ENCODE results near the gene DNHD1.
"Not testable (repeated sequence)": the region's sequence is repeated elsewhere in the genome, so short reads cannot be mapped to it uniquely, and the experiment has no call there.

DNHD1 gene

GRCh38 chr11:6480299-6480914 is 16.7 kb upstream of the DNHD1 start:
- DNase-seq = no peak

GRCh38 chr11:6481012-6481923 is 15.8 kb upstream of the DNHD1 start, which contains the start of the genes ARFIP2 and TIMM10B:
Gene ARFIP2, minus strand, starts transcription at chr11:6481331. Its CDS starts 910 bp downstream, at chr11:6480421.
Gene TIMM10B, plus strand, starts transcription at chr11:6481501. Its CDS starts 16 bp downstream, at chr11:6481517.
- DNase-seq = peak; percentile 91 to 98 (median 95)

- DNase-seq = no peak
Measured at GRCh38 chr11:6481924-6482275, 15.2 kb upstream of the DNHD1 start.

GRCh38 chr11:6482441-6482840 is 14.6 kb upstream of the DNHD1 start:
- DNase-seq = no peak

- DNase-seq = no peak
Measured at GRCh38 chr11:6483015-6483414, 14.1 kb upstream of the DNHD1 start.

- DNase-seq = no peak
Measured at GRCh38 chr11:6485661-6486060, 11.4 kb upstream of the DNHD1 start.

GRCh38 chr11:6486256-6486655 is 10.8 kb upstream of the DNHD1 start:
- no peak for DNase-seq

- DNase-seq = no peak
Measured at GRCh38 chr11:6486938-6487337, 10.1 kb upstream of the DNHD1 start.

- no peak for DNase-seq
Measured at GRCh38 chr11:6488342-6488741, 8.7 kb upstream of the DNHD1 start.

- DNase-seq = no peak
Measured at GRCh38 chr11:6488821-6489220, 8.3 kb upstream of the DNHD1 start.

- no peak for DNase-seq
Measured at GRCh38 chr11:6489306-6489705, 7.8 kb upstream of the DNHD1 start.

GRCh38 chr11:6498121-6498520 is 1.0 kb downstream of the DNHD1 start:
- no peak for DNase-seq

- DNase-seq = no peak
Measured at GRCh38 chr11:6498544-6498943, 1.5 kb downstream of the DNHD1 start.

- no peak for DNase-seq
Measured at GRCh38 chr11:6502382-6502781, 5.3 kb downstream of the DNHD1 start.

- no peak for DNase-seq
Measured at GRCh38 chr11:6504166-6504565, 7.1 kb downstream of the DNHD1 start.

GRCh38 chr11:6505577-6506240 is 8.6 kb downstream of the DNHD1 start:
- DNase-seq = peak in 1 of 5 donors; percentile 32

GRCh38 chr11:6516865-6517264 is 19.8 kb downstream of the DNHD1 start:
- no peak for DNase-seq

GRCh38 chr11:6520265-6520664 is 23.2 kb downstream of the DNHD1 start:
- DNase-seq = no peak

GRCh38 chr11:6521946-6522345 is 24.9 kb downstream of the DNHD1 start:
- not testable (repeated sequence) for DNase-seq

- DNase-seq = no peak
Measured at GRCh38 chr11:6523253-6523652, 26.2 kb downstream of the DNHD1 start.

- DNase-seq = no peak
Measured at GRCh38 chr11:6526411-6527135, 29.5 kb downstream of the DNHD1 start.

- no peak for DNase-seq
Measured at GRCh38 chr11:6529266-6529665, 32.2 kb downstream of the DNHD1 start.

GRCh38 chr11:6530848-6531247 is 33.8 kb downstream of the DNHD1 start:
- no peak for DNase-seq
